ENCODE results near the gene APEH.

The APEH gene

GRCh38 chr3:49673715-49674496, at the start of gene APEH:
TSS of gene APEH (plus strand) at chr3:49674351. CDS start at chr3:49674402, 51 bp downstream.
- peak within 1 kb of the TSS; percentile 88 for H3K4me3 ChIP-seq (ENCODE audit: low read length)
- peaks cover 20% of the 10 kb centered on the region for H3K36me3 ChIP-seq (ENCODE audit: control insufficient read depth, insufficient read depth, low read length)
- peak within 1 kb of the TSS; percentile 77 for H3K9ac ChIP-seq (ENCODE audit: low read length)
- H3K27ac ChIP-seq (ENCODE audit: low read depth, low read length): peak within 1 kb of the TSS; percentile 89
- H3K4me1 ChIP-seq (ENCODE audit: control insufficient read depth, insufficient read depth, low read length): peaks cover 7% of the 10 kb centered on the region
- H3K27me3 ChIP-seq (ENCODE audit: control insufficient read depth, insufficient read depth, low read length): no peaks in the 10 kb centered on the region

- Histone ChIP-seq H3K9ac (ENCODE audit: low read length) (no peak overlapping the region), H3K27me3 (ENCODE audit: control insufficient read depth, insufficient read depth, low read length) (no peaks in the 10 kb centered on the region), H3K4me1 (ENCODE audit: control insufficient read depth, insufficient read depth, low read length) (no peaks in the 10 kb centered on the region), H3K4me3 (ENCODE audit: low read length) (no peak overlapping the region), H3K27ac (ENCODE audit: low read depth, low read length) (no peak overlapping the region), H3K36me3 (ENCODE audit: control insufficient read depth, insufficient read depth, low read length) (no peaks in the 10 kb centered on the region)
These were observed 49.1 kb upstream of the APEH start for GRCh38 chr3:49625071-49625470.

GRCh38 chr3:49626101-49626581, 48.0 kb upstream of the APEH start:
- Histone ChIP-seq H3K36me3 (ENCODE audit: control insufficient read depth, insufficient read depth, low read length) (no peaks in the 10 kb centered on the region), H3K27ac (ENCODE audit: low read depth, low read length) (no peak overlapping the region), H3K27me3 (ENCODE audit: control insufficient read depth, insufficient read depth, low read length) (no peaks in the 10 kb centered on the region), H3K4me3 (ENCODE audit: low read length) (no peak overlapping the region), H3K4me1 (ENCODE audit: control insufficient read depth, insufficient read depth, low read length) (no peaks in the 10 kb centered on the region), H3K9ac (ENCODE audit: low read length) (no peak overlapping the region)

- no peaks in the 10 kb centered on the region for H3K27me3 ChIP-seq (ENCODE audit: control insufficient read depth, insufficient read depth, low read length)
- H3K9ac ChIP-seq (ENCODE audit: low read length): no peak overlapping the region
- no peak overlapping the region for H3K27ac ChIP-seq (ENCODE audit: low read depth, low read length)
- no peaks in the 10 kb centered on the region for H3K4me1 ChIP-seq (ENCODE audit: control insufficient read depth, insufficient read depth, low read length)
- no peaks in the 10 kb centered on the region for H3K36me3 ChIP-seq (ENCODE audit: control insufficient read depth, insufficient read depth, low read length)
- H3K4me3 ChIP-seq (ENCODE audit: low read length): no peak overlapping the region
These were observed 47.4 kb upstream of the APEH start for GRCh38 chr3:49626796-49627195.

- Histone ChIP-seq H3K9ac (ENCODE audit: low read length) (no peak overlapping the region), H3K4me3 (ENCODE audit: low read length) (no peak overlapping the region), H3K4me1 (ENCODE audit: control insufficient read depth, insufficient read depth, low read length) (no peaks in the 10 kb centered on the region), H3K36me3 (ENCODE audit: control insufficient read depth, insufficient read depth, low read length) (no peaks in the 10 kb centered on the region), H3K27me3 (ENCODE audit: control insufficient read depth, insufficient read depth, low read length) (no peaks in the 10 kb centered on the region), H3K27ac (ENCODE audit: low read depth, low read length) (no peak overlapping the region)
These were observed 46.5 kb upstream of the APEH start for GRCh38 chr3:49627634-49628033.

- no peaks in the 10 kb centered on the region for H3K27me3 ChIP-seq (ENCODE audit: control insufficient read depth, insufficient read depth, low read length)
- H3K27ac ChIP-seq (ENCODE audit: low read depth, low read length): no peak overlapping the region
- no peaks in the 10 kb centered on the region for H3K36me3 ChIP-seq (ENCODE audit: control insufficient read depth, insufficient read depth, low read length)
- H3K4me3 ChIP-seq (ENCODE audit: low read length): no peak overlapping the region
- H3K4me1 ChIP-seq (ENCODE audit: control insufficient read depth, insufficient read depth, low read length): no peaks in the 10 kb centered on the region
- H3K9ac ChIP-seq (ENCODE audit: low read length): no peak overlapping the region
These were observed 45.9 kb upstream of the APEH start for GRCh38 chr3:49628249-49628648.

- no peaks in the 10 kb centered on the region for H3K4me1 ChIP-seq (ENCODE audit: control insufficient read depth, insufficient read depth, low read length)
- H3K36me3 ChIP-seq (ENCODE audit: control insufficient read depth, insufficient read depth, low read length): no peaks in the 10 kb centered on the region
- no peaks in the 10 kb centered on the region for H3K27me3 ChIP-seq (ENCODE audit: control insufficient read depth, insufficient read depth, low read length)
- H3K27ac ChIP-seq (ENCODE audit: low read depth, low read length): no peak overlapping the region
- H3K9ac ChIP-seq (ENCODE audit: low read length): no peak overlapping the region
- no peak overlapping the region for H3K4me3 ChIP-seq (ENCODE audit: low read length)
These were observed 44.7 kb upstream of the APEH start for GRCh38 chr3:49629451-49629850.

- no peak overlapping the region for H3K27ac ChIP-seq (ENCODE audit: low read depth, low read length)
- no peaks in the 10 kb centered on the region for H3K4me1 ChIP-seq (ENCODE audit: control insufficient read depth, insufficient read depth, low read length)
- no peak overlapping the region for H3K9ac ChIP-seq (ENCODE audit: low read length)
- no peak overlapping the region for H3K4me3 ChIP-seq (ENCODE audit: low read length)
- no peaks in the 10 kb centered on the region for H3K27me3 ChIP-seq (ENCODE audit: control insufficient read depth, insufficient read depth, low read length)
- H3K36me3 ChIP-seq (ENCODE audit: control insufficient read depth, insufficient read depth, low read length): no peaks in the 10 kb centered on the region
These were observed 44.3 kb upstream of the APEH start for GRCh38 chr3:49629866-49630265.

- H3K9ac ChIP-seq (ENCODE audit: low read length): no peak overlapping the region
- H3K27me3 ChIP-seq (ENCODE audit: control insufficient read depth, insufficient read depth, low read length): no peaks in the 10 kb centered on the region
- H3K4me1 ChIP-seq (ENCODE audit: control insufficient read depth, insufficient read depth, low read length): no peaks in the 10 kb centered on the region
- no peaks in the 10 kb centered on the region for H3K36me3 ChIP-seq (ENCODE audit: control insufficient read depth, insufficient read depth, low read length)
- H3K27ac ChIP-seq (ENCODE audit: low read depth, low read length): no peak overlapping the region
- H3K4me3 ChIP-seq (ENCODE audit: low read length): no peak overlapping the region
These were observed 43.4 kb upstream of the APEH start for GRCh38 chr3:49630784-49631183.

GRCh38 chr3:49634736-49635135, 39.4 kb upstream of the APEH start:
- Histone ChIP-seq H3K9ac (ENCODE audit: low read length) (no peak overlapping the region), H3K4me3 (ENCODE audit: low read length) (no peak overlapping the region), H3K27ac (ENCODE audit: low read depth, low read length) (no peak overlapping the region), H3K36me3 (ENCODE audit: control insufficient read depth, insufficient read depth, low read length) (no peaks in the 10 kb centered on the region), H3K4me1 (ENCODE audit: control insufficient read depth, insufficient read depth, low read length) (no peaks in the 10 kb centered on the region), H3K27me3 (ENCODE audit: control insufficient read depth, insufficient read depth, low read length) (no peaks in the 10 kb centered on the region)

- Histone ChIP-seq H3K27me3 (ENCODE audit: control insufficient read depth, insufficient read depth, low read length) (no peaks in the 10 kb centered on the region), H3K27ac (ENCODE audit: low read depth, low read length) (no peak overlapping the region), H3K4me1 (ENCODE audit: control insufficient read depth, insufficient read depth, low read length) (no peaks in the 10 kb centered on the region), H3K4me3 (ENCODE audit: low read length) (no peak overlapping the region), H3K36me3 (ENCODE audit: control insufficient read depth, insufficient read depth, low read length) (no peaks in the 10 kb centered on the region), H3K9ac (ENCODE audit: low read length) (no peak overlapping the region)
These were observed 37.1 kb upstream of the APEH start for GRCh38 chr3:49636883-49637609.

GRCh38 chr3:49638445-49638844, 35.7 kb upstream of the APEH start:
- no peak overlapping the region for H3K27ac ChIP-seq (ENCODE audit: low read depth, low read length)
- no peaks in the 10 kb centered on the region for H3K27me3 ChIP-seq (ENCODE audit: control insufficient read depth, insufficient read depth, low read length)
- no peak overlapping the region for H3K4me3 ChIP-seq (ENCODE audit: low read length)
- H3K36me3 ChIP-seq (ENCODE audit: control insufficient read depth, insufficient read depth, low read length): no peaks in the 10 kb centered on the region
- no peaks in the 10 kb centered on the region for H3K4me1 ChIP-seq (ENCODE audit: control insufficient read depth, insufficient read depth, low read length)
- no peak overlapping the region for H3K9ac ChIP-seq (ENCODE audit: low read length)
